Liver (tissue), 9 donors: ENCODE results near the gene FAM227B. TPM values are rescaled to one million over a fixed set of nuclear protein-coding genes. Genes with fewer than 3 reads are reported as not detected.

Source experiments
- DNase-seq: peaks from one replicate; pipeline ENCODE4 v3.0.0-alpha.2; 2017; ENCODE audit warnings: low spot score
- H3K27ac ChIP-seq, 2 donors: one replicate each; pipeline ENCODE4 v1.7.0; 2013; ENCODE audit warnings: inconsistent platforms in 2 of 2, low read length in 2 of 2, control low read depth in 1 of 2, low read depth in 1 of 2, mild to moderate bottlenecking in 1 of 2
- H3K27me3 ChIP-seq, 4 donors: one replicate each; pipeline versions ENCODE4 v1.6.1 to v1.7.0; 2013; ENCODE audit warnings: low read length in 3 of 4, inconsistent platforms in 1 of 4, mild to moderate bottlenecking in 1 of 4, moderate library complexity in 1 of 4; ENCODE audit not compliant: control insufficient read depth in 4 of 4, insufficient read depth in 4 of 4
- H3K36me3 ChIP-seq, 4 donors: one replicate each; pipeline versions ENCODE4 v1.6.1 to v1.7.0; 2013; ENCODE audit warnings: low read length in 3 of 4, mild to moderate bottlenecking in 3 of 4, low read depth in 1 of 4, moderate library complexity in 1 of 4; ENCODE audit not compliant: control insufficient read depth in 4 of 4, insufficient read depth in 3 of 4
- H3K4me1 ChIP-seq, 4 donors: one replicate each; pipeline versions ENCODE4 v1.6.1 to v1.7.0; 2013; ENCODE audit warnings: low read length in 3 of 4, mild to moderate bottlenecking in 3 of 4, moderate library complexity in 1 of 4; ENCODE audit not compliant: control insufficient read depth in 4 of 4, insufficient read depth in 4 of 4
- H3K4me3 ChIP-seq, 3 donors: one replicate each; pipeline versions ENCODE4 v1.6.1 to v1.7.0; 2013; ENCODE audit warnings: low read length in 3 of 3, control low read depth in 1 of 3, low read depth in 1 of 3, mild to moderate bottlenecking in 1 of 3
- H3K9ac ChIP-seq, 2 donors: one replicate each; pipeline ENCODE4 v1.7.0; 2013; ENCODE audit warnings: low read length in 2 of 2, mild to moderate bottlenecking in 2 of 2, moderate library complexity in 2 of 2, control low read depth in 1 of 2, low read depth in 1 of 2
- H3K9me3 ChIP-seq, 4 donors: one replicate each; pipeline versions ENCODE4 v1.6.1 to v1.7.0; 2013; ENCODE audit warnings: low read length in 3 of 4; ENCODE audit not compliant: control insufficient read depth in 4 of 4
- ATF3 ChIP-seq: IDR thresholded peaks from 2 replicates; pipeline ENCODE4 v1.6.1; 2016; ENCODE audit warnings: antibody characterized with exemption
- CTCF ChIP-seq: fragments of 150-350 bp; IDR thresholded peaks from 2 replicates; pipeline ENCODE4 v1.5.1; 2017; ENCODE audit warnings: improper control_type of control experiment, low read depth, low read length; ENCODE audit not compliant: missing input control
- EGR1 ChIP-seq, 2 donors: IDR thresholded peaks; 2 replicates each; pipeline ENCODE4 v1.6.1; 2016 to 2018; ENCODE audit warnings: antibody characterized with exemption in 2 of 2, low read depth in 2 of 2
- FOXA1 ChIP-seq: IDR thresholded peaks from 2 replicates; pipeline ENCODE4 v1.6.1; 2016; ENCODE audit warnings: antibody characterized with exemption
- FOXA2 ChIP-seq: IDR thresholded peaks from 2 replicates; pipeline ENCODE4 v1.6.1; 2016; ENCODE audit warnings: antibody characterized with exemption
- GABPA ChIP-seq, 2 donors: IDR thresholded peaks in 1 of 2; conservative IDR thresholded peaks in 1 of 2; 2 replicates each; pipeline ENCODE4 v1.6.1; 2016; ENCODE audit warnings: antibody characterized with exemption in 2 of 2, mild to moderate bottlenecking in 1 of 2, moderate library complexity in 1 of 2
- HNF4A ChIP-seq, 2 donors: conservative IDR thresholded peaks; 2 replicates each; pipeline ENCODE4 v1.6.1; 2016; ENCODE audit warnings: antibody characterized with exemption in 2 of 2, mild to moderate bottlenecking in 2 of 2
- HNF4G ChIP-seq: IDR thresholded peaks from 2 replicates; pipeline ENCODE4 v1.6.1; 2016; ENCODE audit warnings: antibody characterized with exemption
- JUND ChIP-seq, 2 donors: IDR thresholded peaks; 2 replicates each; pipeline ENCODE4 v1.6.1; 2016; ENCODE audit warnings: antibody characterized with exemption in 2 of 2
- MAX ChIP-seq: IDR thresholded peaks from 2 replicates; pipeline ENCODE4 v1.6.1; 2016; ENCODE audit warnings: antibody characterized with exemption
- NR2F2 ChIP-seq: IDR thresholded peaks from 2 replicates; pipeline ENCODE4 v1.6.1; 2016; ENCODE audit warnings: antibody characterized with exemption
- RAD21 ChIP-seq, 2 donors: IDR thresholded peaks; 2 replicates each; pipeline ENCODE4 v1.6.1; 2016; ENCODE audit warnings: antibody characterized with exemption in 2 of 2, mild to moderate bottlenecking in 2 of 2
- REST ChIP-seq: IDR thresholded peaks from 2 replicates; pipeline ENCODE4 v1.6.1; 2016; ENCODE audit warnings: antibody characterized with exemption, mild to moderate bottlenecking
- RXRA ChIP-seq, 2 donors: IDR thresholded peaks; 2 replicates each; pipeline ENCODE4 v1.6.1; 2017 to 2018; ENCODE audit warnings: antibody characterized with exemption in 2 of 2, mild to moderate bottlenecking in 1 of 2
- SP1 ChIP-seq: IDR thresholded peaks from 2 replicates; pipeline ENCODE4 v1.6.1; 2018; ENCODE audit warnings: antibody characterized with exemption, mild to moderate bottlenecking
- TAF1 ChIP-seq: conservative IDR thresholded peaks from 2 replicates; pipeline ENCODE4 v1.6.1; 2016; ENCODE audit warnings: antibody characterized with exemption, mild to moderate bottlenecking
- YY1 ChIP-seq: IDR thresholded peaks from 2 replicates; pipeline ENCODE4 v1.6.1; 2016; ENCODE audit warnings: antibody characterized with exemption, mild to moderate bottlenecking
- ZBTB33 ChIP-seq: IDR thresholded peaks from 2 replicates; pipeline ENCODE4 v1.6.1; 2016; ENCODE audit warnings: antibody characterized with exemption
- polyA plus RNA-seq, 2 donors: library from polyadenylated mRNA; stranded (reverse) in 1 of 2; unstranded in 1 of 2; fragments of 200-250 nt in 1 of 2; fragments of >200 nt in 1 of 2; fragmentation: Nextera tagmentation in 1 of 2; extraction: Ambion mirVana in 1 of 2; gene quantifications; one replicate each; pipeline versions ENCODE4 v1.2.1 to v1.2.3, GENCODE V29; 2013 to 2015
- total RNA-seq, 2 donors: library from RNA; depleted of rRNA; stranded (reverse); fragments of >200 nt; gene quantifications; one replicate each; pipeline ENCODE4 v1.2.3, GENCODE V29; 2014
- donor health status: healthy.
- donor health status: healthy.
- donor health status: healthy.
- donor health status: healthy.
- donor health status: healthy.

The FAM227B gene
- total and polyA plus RNA-seq, 4 donors, result 1.3 to 5.1 (median 3.8) TPM

GRCh38 chr15:49330166-49330565 is 290.5 kb downstream of the FAM227B start (continued):
- TF ChIP-seq ATF3, result no peak

- DNase-seq, result no peak
- no peak overlapping the region for H3K27ac ChIP-seq
- H3K4me3 ChIP-seq, result no peak overlapping the region
- TF ChIP-seq MAX (no peak), YY1 (no peak), EGR1 (IDR thresholded peaks at IDR 0.05; ENCODE audit: low read depth in 2 of 2) (no peak), RAD21 (IDR thresholded peaks at IDR 0.05) (no peak), HNF4A (conservative IDR thresholded peaks at IDR 0.05) (no peak), RXRA (IDR thresholded peaks at IDR 0.05) (no peak), TAF1 (no peak), HNF4G (no peak), REST (no peak), CTCF (no peak), SP1 (no peak), NR2F2 (no peak), JUND (IDR thresholded peaks at IDR 0.05) (no peak), FOXA2 (no peak), ZBTB33 (no peak), FOXA1 (no peak), GABPA (IDR thresholded peaks at IDR 0.05 in 1 of 2, conservative IDR thresholded peaks at IDR 0.05 in 1 of 2) (no peak)
- H3K9ac ChIP-seq, result no peak overlapping the region
- no peaks in the 10 kb centered on the region for H3K4me1 ChIP-seq
- peaks cover 2 to 5% (median 2%) of the 10 kb centered on the region in 4 donors for H3K36me3 ChIP-seq
- H3K27me3 ChIP-seq, result no peaks in the 10 kb centered on the region
- H3K9me3 ChIP-seq, result no peaks in the 10 kb centered on the region
Observed at GRCh38 chr15:49328941-49329340, 291.7 kb downstream of the FAM227B start.
